ENCODE results near the gene ZNF726.
A peak's percentile ranks its signal among the peaks of the same experiment; 100 is the strongest.
"Not testable (repeated sequence)": the region's sequence is repeated elsewhere in the genome, so short reads cannot be mapped to it uniquely, and the experiment has no call there.

ZNF726 gene
- 0.72 to 5.9 (median 1.5) reads per million in 17 experiments for total RNA-seq

- peak; percentile 91 to 94 (median 93) for DNase-seq
Observed at GRCh38 chr19:23914402-23915286, at the start of gene ZNF726. TSS of gene ZNF726 (plus strand) at chr19:23914886. CDS start at chr19:23914995, 109 bp downstream.

- no peak for DNase-seq
Observed at GRCh38 chr19:23867895-23868294, 46.8 kb upstream of the ZNF726 start.

GRCh38 chr19:23868630-23869029, 46.1 kb upstream of the ZNF726 start:
- no peak for DNase-seq

- DNase-seq: no peak
Observed at GRCh38 chr19:23872282-23872919, 42.3 kb upstream of the ZNF726 start.

GRCh38 chr19:23876261-23876660, 38.4 kb upstream of the ZNF726 start:
- DNase-seq: no peak

GRCh38 chr19:23876756-23877155, 37.9 kb upstream of the ZNF726 start:
- not testable (repeated sequence) for DNase-seq

GRCh38 chr19:23882493-23882892, 32.2 kb upstream of the ZNF726 start:
- no peak for DNase-seq

- no peak for DNase-seq
Observed at GRCh38 chr19:23884363-23884762, 30.3 kb upstream of the ZNF726 start.

GRCh38 chr19:23887642-23888041, 27.0 kb upstream of the ZNF726 start:
- DNase-seq: no peak

GRCh38 chr19:23896096-23896495, 18.6 kb upstream of the ZNF726 start:
- DNase-seq: not testable (repeated sequence)

GRCh38 chr19:23896912-23897311, 17.8 kb upstream of the ZNF726 start:
- DNase-seq: no peak

GRCh38 chr19:23901360-23901759, 13.3 kb upstream of the ZNF726 start:
- no peak for DNase-seq

- no peak for DNase-seq
Observed at GRCh38 chr19:23904406-23904805, 10.3 kb upstream of the ZNF726 start.

GRCh38 chr19:23905771-23906170, 8.9 kb upstream of the ZNF726 start:
- no peak for DNase-seq

GRCh38 chr19:23906835-23907234, 7.9 kb upstream of the ZNF726 start:
- no peak for DNase-seq

GRCh38 chr19:23908165-23908564, 6.5 kb upstream of the ZNF726 start:
- DNase-seq: no peak

- no peak for DNase-seq
Observed at GRCh38 chr19:23909222-23909621, 5.5 kb upstream of the ZNF726 start.

- no peak for DNase-seq
Observed at GRCh38 chr19:23913931-23914330, 755 bp upstream of the ZNF726 start.

GRCh38 chr19:23916991-23917390, 2.3 kb downstream of the ZNF726 start:
- no peak for DNase-seq

GRCh38 chr19:23917856-23918255, 3.2 kb downstream of the ZNF726 start:
- no peak for DNase-seq

- no peak for DNase-seq
Observed at GRCh38 chr19:23925285-23925684, 10.6 kb downstream of the ZNF726 start.

GRCh38 chr19:23932878-23933277, 18.2 kb downstream of the ZNF726 start:
- no peak for DNase-seq

GRCh38 chr19:23937031-23937430, 22.3 kb downstream of the ZNF726 start:
- DNase-seq: not testable (repeated sequence)

GRCh38 chr19:23943411-23943810, 28.7 kb downstream of the ZNF726 start:
- no peak for DNase-seq
